ENCODE measurements around the gene FAM13C.
"Not testable (repeated sequence)": the region's sequence is repeated elsewhere in the genome, so short reads cannot be mapped to it uniquely, and the experiment has no call there.

FAM13C gene

DNA sequence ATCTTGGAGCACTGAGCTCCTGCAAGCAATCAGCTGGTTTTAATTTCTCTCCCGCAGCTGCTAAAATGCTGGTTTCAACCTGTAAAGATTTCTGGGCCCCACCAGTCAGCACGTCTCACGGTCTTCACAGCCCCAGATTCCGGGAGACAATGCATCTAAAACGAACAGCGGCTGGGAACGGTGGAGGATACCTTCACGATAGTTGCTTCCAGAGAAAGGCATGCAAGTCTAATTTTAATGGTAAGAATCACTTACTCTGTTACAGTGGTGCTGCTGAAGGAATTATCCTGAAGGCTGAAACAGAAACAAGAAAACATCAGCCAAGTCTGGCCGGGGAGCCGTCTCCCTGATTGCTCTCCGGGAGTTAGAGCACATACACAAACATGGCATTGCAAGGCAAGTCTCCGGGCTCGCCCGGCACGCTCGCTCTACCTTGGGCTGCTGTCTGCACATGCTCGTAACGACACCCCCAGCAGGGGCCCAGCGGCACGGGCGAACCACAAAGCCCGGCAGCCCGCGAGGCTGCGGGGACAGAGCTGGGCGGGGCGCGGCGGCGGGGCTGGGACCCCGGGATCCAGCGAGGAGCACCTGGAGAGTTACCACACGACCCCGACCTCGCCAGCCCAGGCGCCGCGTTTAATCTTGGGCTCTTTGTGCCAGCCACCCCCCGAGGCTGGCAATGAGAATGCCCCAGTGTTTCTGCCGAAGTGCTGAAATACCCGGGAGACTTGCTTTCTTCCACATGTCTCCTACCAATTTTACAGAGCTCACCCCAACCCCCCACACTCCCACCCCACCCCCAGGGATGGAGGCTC, at the start of gene FAM13C:
Gene FAM13C, minus strand, starts transcription at position 406 of the 815 bp plus-strand sequence. Its CDS starts 89 bp downstream, at position 317.
- DNase-seq: no peak

DNA sequence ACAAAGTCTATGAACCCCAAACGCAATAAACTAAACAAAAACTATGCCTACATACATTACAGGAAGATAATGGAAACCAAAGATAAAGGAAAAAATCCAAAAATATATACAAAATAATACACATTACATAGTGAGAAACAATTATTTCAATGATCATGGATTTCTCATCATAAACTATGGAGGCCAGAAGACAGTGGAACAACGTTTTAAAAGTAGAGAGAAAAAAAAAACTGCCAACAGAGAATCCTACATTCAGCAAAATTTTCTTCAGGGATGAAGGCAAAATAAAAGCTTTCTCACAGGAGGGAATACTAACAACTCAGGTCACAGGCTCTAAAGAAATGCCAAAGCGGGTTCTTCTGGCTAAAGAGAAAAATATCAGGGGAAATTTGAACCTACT, 42.9 kb upstream of the FAM13C start:
- DNase-seq: no peak

- no peak for DNase-seq
These were observed 37.9 kb upstream of the FAM13C start for GRCh38 chr10:59400214-59400613.

DNA sequence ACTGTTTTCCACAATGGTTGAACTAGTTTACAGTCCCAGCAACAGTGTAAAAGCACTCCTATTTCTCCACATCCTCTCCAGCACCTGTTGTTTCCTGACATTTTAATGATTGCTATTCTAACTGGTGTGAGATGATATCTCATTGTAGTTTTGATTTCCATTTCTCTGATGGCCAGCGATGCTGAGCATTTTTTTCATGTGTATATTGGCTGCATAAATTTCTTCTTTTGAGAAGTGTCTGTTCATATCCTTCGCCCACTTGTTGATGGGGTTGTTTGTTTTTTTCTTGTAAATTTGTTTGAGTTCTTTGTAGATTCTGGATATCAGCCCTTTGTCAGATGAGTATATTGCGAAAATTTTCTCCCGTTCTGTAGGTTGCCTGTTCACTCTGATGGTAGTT, 37.0 kb upstream of the FAM13C start:
- not testable (repeated sequence) for DNase-seq

GRCh38 chr10:59397961-59398360, 35.6 kb upstream of the FAM13C start:
- DNase-seq: no peak

GRCh38 chr10:59395984-59396383, 33.6 kb upstream of the FAM13C start:
- no peak for DNase-seq

DNA sequence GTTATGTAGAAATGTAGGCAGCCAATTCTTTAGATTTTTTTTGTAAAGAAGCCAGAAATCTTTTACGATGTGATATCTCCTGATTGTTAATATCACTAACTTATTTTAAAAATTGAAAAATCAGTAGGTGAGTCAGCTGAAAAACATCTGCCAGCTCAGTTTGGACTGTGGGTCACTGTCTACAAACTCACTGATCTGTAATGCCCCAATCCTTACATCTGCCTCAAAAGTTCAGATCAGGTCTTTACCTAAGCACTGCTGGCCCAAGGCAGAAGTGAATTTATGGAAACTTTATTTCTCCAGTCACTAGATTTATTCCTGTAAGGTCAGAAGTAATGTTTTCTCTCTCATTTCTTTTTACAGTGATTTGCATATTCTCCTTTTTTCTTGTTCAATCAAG, 31.0 kb upstream of the FAM13C start:
- DNase-seq: no peak

DNA sequence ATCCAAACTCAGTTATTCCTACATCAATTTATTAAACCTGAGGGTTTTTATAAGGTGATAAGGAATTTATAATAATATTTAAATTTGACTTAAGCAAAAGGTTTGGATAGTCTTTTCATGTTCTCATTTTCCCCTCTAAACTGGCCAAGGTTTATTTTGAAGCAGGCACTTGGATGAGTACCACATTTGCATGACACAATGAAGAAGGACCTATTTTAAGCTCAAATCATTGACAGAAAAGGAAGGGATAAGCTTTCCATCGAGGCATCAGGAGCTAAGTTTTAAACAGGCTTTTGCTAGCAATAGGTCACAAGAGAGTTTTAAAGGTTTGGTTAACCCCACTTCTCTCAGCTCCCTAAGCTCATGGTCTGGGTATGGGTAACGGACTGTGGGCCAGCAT, 28.7 kb upstream of the FAM13C start:
- DNase-seq: no peak

- DNase-seq: no peak
These were observed 26.3 kb upstream of the FAM13C start for GRCh38 chr10:59388671-59388976.

GRCh38 chr10:59387951-59388670, 25.8 kb upstream of the FAM13C start:
- DNase-seq: no peak

- DNase-seq: no peak
These were observed 22.4 kb upstream of the FAM13C start for GRCh38 chr10:59384761-59385160.

GRCh38 chr10:59383908-59384307, 21.6 kb upstream of the FAM13C start:
- DNase-seq: no peak

DNA sequence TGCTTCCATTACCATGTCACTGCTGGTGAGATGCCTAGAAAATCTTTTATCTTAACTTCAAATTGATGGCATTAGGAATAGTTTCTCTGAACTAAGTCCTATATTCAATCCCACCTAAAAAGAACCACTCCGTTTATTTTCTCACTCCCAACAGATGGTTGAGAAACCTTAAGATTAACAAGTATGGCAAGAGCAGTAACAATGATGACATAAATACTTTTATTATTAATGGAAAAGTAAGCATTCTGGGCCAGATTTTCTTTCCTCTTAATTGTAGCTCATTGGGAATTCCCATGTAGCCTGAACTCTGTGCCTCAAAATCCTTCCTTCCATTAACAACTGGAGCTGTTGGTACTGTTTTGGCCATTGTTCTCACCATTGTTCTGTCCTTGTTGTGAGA, 21.1 kb upstream of the FAM13C start:
- no peak for DNase-seq

DNA sequence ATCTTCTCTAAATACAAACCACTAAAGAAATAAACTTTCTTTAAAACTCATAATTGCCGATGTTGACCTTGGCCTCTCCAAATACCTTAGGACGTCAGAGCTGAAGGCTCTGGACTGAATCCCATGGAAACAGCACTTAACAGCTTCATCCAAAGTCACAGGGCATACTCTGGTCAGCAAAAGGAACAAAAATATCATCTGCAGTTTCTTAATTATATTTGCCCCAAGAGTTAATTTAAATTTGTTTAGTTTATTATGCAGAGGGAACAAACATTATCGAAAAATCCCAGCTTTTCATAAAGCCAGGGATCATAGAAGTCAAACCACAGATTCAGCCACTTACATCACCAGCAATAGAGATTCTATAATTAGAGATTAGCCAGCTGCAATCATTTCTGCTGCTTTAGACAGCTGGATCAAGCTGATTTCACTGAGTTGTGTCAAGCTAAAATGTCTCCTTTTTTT, 20.5 kb upstream of the FAM13C start:
- DNase-seq: no peak

DNA sequence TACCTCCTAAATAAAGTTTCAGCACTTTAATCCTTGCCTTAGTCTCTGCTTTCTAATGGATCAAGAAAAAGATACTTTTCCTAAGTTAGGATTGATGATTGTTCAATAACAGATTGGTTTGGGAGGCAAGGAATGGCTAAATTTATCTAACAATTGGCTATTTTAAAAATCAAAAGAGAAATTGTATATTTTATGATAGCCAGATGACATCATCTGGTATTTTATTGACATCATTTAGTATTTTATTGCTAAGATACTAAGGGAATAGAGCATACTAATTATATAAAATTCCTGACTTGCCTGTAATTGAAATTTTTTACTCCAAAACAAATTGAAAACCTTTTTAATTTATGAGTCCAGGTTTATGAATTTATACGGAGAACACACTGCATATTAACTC, 19.3 kb upstream of the FAM13C start:
- DNase-seq: no peak

- DNase-seq: no peak
These were observed 14.5 kb upstream of the FAM13C start for GRCh38 chr10:59376846-59377245.

DNA sequence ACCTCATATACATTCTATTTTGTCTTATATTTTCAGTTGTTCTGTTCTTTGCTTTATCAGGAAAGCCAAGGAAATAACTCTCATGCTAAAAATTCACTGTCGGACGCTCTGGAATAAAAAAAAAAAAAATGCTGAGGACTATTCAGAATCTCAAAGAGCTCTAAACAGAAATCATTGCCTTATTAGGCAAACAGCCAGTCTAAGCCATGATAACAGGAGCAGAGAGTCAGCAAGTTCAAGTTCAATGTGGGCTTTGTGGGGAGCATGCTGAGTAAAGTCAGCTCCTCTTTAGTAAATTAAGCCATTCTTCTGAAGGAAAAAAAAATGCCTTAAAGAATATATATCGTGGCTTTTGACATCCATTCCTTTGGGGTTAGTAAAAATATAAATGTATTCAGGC, 13.6 kb upstream of the FAM13C start:
- DNase-seq: no peak

DNA sequence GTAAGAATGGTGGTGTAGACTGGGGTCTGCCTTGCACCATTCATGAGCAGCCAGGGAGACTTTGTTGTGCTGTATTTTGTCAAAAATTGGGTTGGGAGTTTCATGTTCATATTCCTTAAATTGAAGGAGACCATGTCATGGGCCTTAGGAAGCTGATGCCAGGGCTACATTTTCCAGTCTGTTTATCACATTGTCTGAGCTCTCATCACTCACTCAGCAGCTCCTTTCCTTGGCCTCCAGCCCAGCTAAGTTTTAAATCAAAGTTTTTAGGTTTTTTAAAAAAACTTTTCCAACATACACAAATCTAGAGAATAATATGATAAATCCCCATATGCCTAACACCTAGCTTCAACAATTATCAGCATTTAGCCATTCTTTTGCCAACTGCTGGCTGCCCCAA, 12.6 kb upstream of the FAM13C start:
- DNase-seq: no peak

- DNase-seq: no peak
These were observed 10.7 kb upstream of the FAM13C start for GRCh38 chr10:59373071-59373470.

GRCh38 chr10:59372543-59372942, 10.2 kb upstream of the FAM13C start:
- DNase-seq: no peak

DNA sequence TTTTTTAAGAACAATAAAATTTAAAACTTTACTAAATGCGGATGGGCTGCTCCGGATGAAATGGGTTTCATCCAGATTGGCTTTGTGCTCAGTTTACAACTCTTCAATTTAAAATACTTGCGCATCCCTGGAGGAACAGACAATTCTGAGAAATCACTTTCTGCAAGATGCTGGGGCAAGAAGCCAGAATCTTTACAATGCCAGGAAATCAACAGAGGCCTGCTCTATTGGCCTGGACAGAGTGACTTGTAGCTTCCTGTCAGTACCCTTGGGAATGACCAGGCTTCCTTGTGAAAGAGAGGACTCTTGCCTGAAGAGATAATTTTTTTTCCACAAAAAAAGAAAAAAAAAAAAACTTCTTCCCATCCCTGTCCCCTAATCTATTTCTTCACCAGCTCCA, 3.9 kb upstream of the FAM13C start:
- DNase-seq: no peak

DNA sequence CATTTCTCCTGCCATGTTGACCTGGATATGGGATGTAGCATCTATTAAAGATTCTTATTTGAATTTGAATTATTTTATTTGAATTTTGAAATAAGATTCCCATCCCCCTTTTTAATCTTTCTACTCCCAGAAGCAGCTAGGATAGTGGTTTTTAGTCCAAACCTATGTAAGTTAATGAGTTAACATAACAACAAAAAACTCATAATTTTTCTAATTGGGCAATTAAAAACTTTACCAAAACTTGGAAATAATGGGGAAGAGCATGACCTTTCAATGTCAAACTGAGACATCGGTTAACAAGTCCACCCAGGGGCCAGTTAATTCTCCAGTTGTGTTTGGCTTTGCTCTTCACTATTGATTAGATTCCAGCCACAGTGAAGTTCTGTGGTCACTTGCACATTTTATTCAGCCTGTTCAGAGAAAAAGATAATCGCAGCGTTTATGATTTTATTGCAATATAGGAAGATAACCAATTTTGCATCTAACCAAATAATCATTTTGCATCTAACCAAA, 1.2 kb upstream of the FAM13C start:
- no peak for DNase-seq

DNA sequence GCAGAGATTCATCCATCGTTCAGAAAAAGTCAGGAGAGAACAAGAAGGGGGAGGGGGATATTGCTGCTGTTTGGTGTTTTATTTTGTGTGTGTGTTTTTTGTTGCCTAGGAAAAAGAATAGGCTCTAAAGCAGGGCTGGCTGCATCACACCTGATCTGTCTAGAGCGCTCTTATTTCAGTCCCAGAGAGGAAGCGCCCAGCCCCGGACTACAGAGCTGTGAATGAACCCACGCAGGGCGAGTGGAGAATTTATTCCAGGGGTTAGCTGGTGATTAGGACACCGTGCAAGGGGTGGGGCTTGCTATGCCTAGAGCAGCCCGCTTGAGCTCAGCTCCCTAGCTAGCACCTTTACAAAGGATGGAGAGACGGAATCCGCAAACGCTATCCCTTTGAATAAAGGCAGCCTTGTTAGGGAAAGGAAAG, 621 bp upstream of the FAM13C start:
- DNase-seq: no peak

DNA sequence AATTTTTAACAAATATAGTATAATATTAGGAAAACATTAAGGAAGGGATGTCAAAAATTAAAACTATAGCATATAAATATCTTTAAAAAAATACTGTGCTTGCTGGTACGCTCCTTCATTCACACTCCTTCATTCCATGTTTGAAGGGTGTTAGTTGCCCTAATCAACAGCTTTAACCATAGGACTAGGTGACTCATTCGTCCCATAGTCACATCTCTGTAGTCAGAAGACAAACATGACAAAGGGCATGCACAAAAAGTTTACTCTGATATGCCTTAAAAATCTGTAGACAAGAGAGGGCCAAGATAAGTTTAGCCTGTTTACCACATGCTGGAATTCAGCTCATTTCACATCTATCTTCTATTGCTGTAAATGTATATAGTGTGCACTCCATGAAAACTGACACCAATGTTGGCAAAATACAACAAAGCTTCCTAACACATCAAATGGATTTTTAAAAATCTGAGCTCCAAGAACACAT, 646 bp downstream of the FAM13C start:
- no peak for DNase-seq
